PC-9 (cell line): Measurements from ENCODE around the gene TBC1D5. TPM values are rescaled to one million over a fixed set of nuclear protein-coding genes. Genes with fewer than 3 reads are reported as not detected.

ENCODE experiments used
- BruUV-seq: library from RNA; stranded (reverse); fragments of 400-500 nt; replicated peaks from 2 replicates; lab custom pipeline; 2021; lab: Mats Ljungman, UMichigan
- CTCF ChIA-PET: fragments of 300-600 bp; sonication (Branson Sonifier 250); formaldehyde crosslinking; loops from one replicate; lab custom pipeline; 2022; ENCODE audit warnings: antibody characterized with exemption; lab: Charles Lee
- POLR2A ChIA-PET: fragments of 300-600 bp; sonication (Branson Sonifier 250); formaldehyde crosslinking; loops from one replicate; lab custom pipeline; 2022; ENCODE audit warnings: antibody characterized with exemption; ENCODE audit not compliant: unreplicated experiment; lab: Charles Lee
- DNase-seq, 2 experiments: peaks; one replicate each; pipeline versions ENCODE4 v3.0.0 to v3.0.0-alpha.2; 2015 to 2022; ENCODE audit warnings: mixed read lengths in 1 of 2
- H2AFZ ChIP-seq: fragments of 200-600 bp; sonication (generic); 2 replicates; pipeline ENCODE4 v1.8.1; 2017; ENCODE audit warnings: antibody characterized with exemption
- H3F3A ChIP-seq: fragments of 200-600 bp; sonication (generic); 2 replicates; pipeline ENCODE4 v1.8.1; 2017; ENCODE audit warnings: antibody characterized with exemption, mild to moderate bottlenecking, low read depth; ENCODE audit not compliant: insufficient read depth
- H3K27ac ChIP-seq: fragments of 200-600 bp; sonication (generic); 2 replicates; pipeline ENCODE4 v1.6.1; 2016; ENCODE audit warnings: mixed run types
- H3K27me3 ChIP-seq: fragments of 200-600 bp; sonication (generic); 2 replicates; pipeline ENCODE4 v1.6.1; 2016; ENCODE audit warnings: low read depth, mixed run types; ENCODE audit not compliant: insufficient read depth
- H3K36me3 ChIP-seq: fragments of 200-600 bp; sonication (generic); 2 replicates; pipeline ENCODE4 v1.6.1; 2016; ENCODE audit warnings: low read depth, mixed run types
- H3K4me1 ChIP-seq: fragments of 200-600 bp; sonication (generic); replicated peaks from 2 replicates; pipeline ENCODE4 v1.6.1; 2016; ENCODE audit warnings: mixed run types; ENCODE audit not compliant: insufficient read depth
- H3K4me2 ChIP-seq: fragments of 200-600 bp; sonication (generic); 2 replicates; pipeline ENCODE4 v1.6.1; 2017; ENCODE audit warnings: mixed run types
- H3K4me3 ChIP-seq: fragments of 200-600 bp; sonication (generic); 2 replicates; pipeline ENCODE4 v1.6.1; 2016; ENCODE audit warnings: mixed run types
- H3K79me2 ChIP-seq: fragments of 200-600 bp; sonication (generic); 2 replicates; pipeline ENCODE4 v1.6.1; 2017; ENCODE audit warnings: low read depth, mixed run types
- H3K9me2 ChIP-seq: fragments of 200-600 bp; sonication (generic); 2 replicates; pipeline ENCODE4 v1.8.1; 2017; ENCODE audit warnings: mild to moderate bottlenecking; ENCODE audit not compliant: insufficient read depth
- H3K9me3 ChIP-seq: fragments of 200-600 bp; sonication (generic); 2 replicates; pipeline ENCODE4 v1.8.1; 2016; ENCODE audit warnings: low read depth; ENCODE audit not compliant: insufficient read depth
- H4K20me1 ChIP-seq: fragments of 200-600 bp; sonication (generic); 2 replicates; pipeline ENCODE4 v1.8.1; 2017; ENCODE audit not compliant: insufficient read depth
- CTCF ChIP-seq: fragments of 200-600 bp; sonication (generic); conservative IDR thresholded peaks from 2 replicates; pipeline ENCODE4 v1.6.1; 2017; ENCODE audit warnings: mixed run types, antibody characterized with exemption, mild to moderate bottlenecking, moderate library complexity
- EZH2 ChIP-seq: fragments of 200-600 bp; sonication (generic); IDR thresholded peaks from 2 replicates; pipeline ENCODE4 v1.8.0; 2017; ENCODE audit warnings: antibody characterized with exemption, low read depth
- intact Hi-C: fragments of 100-400 bp; cut with micrococcal nuclease; formaldehyde crosslinking; loops from one replicate; pipeline ENCODE4 v1.10.0; 2022; ENCODE audit not compliant: unreplicated experiment
- total RNA-seq: library from RNA; stranded (reverse); gene quantifications from 2 replicates; pipeline ENCODE4 v1.2.3, GENCODE V29; 2021

The TBC1D5 gene
- total RNA-seq, 1 experiment from 2014 or later, result 54.0 TPM

- Histone ChIP-seq H3K4me3 (no peak overlapping the region), H3K27me3 (no peaks in the 10 kb centered on the region), H2AFZ (no peak overlapping the region), H3K4me1 (peaks cover 20% of the 10 kb centered on the region), H3K79me2 (no peaks in the 10 kb centered on the region), H3K36me3 (no peaks in the 10 kb centered on the region), H3K27ac (no peak overlapping the region), H3K9me2 (no peaks in the 10 kb centered on the region), H3K9me3 (no peaks in the 10 kb centered on the region), H4K20me1 (no peaks in the 10 kb centered on the region), H3K4me2 (no peak overlapping the region), H3F3A (peaks cover 15% of the 10 kb centered on the region; the same call in 1 of the 2 replicates)
- TF ChIP-seq CTCF (no peak), EZH2 (no peak)
- DNase-seq, result no peak
- intact Hi-C loops, result no loop called here
- CTCF ChIA-PET, result no interaction called here
- POLR2A ChIA-PET, result no interaction called here
- no TSS peak for BruUV-seq
Observed at GRCh38 chr3:17631609-17632008, 110.8 kb downstream of the TBC1D5 start.

- Histone ChIP-seq H3K9me2 (no peaks in the 10 kb centered on the region), H3K4me3 (no peak overlapping the region), H3K9me3 (no peaks in the 10 kb centered on the region), H3F3A (0 out of 2 replicates have a peak, but pooled peaks cover 6% of the 10 kb centered on the region), H3K27me3 (no peaks in the 10 kb centered on the region), H3K79me2 (no peaks in the 10 kb centered on the region), H3K36me3 (no peaks in the 10 kb centered on the region), H3K4me2 (no peak overlapping the region), H3K4me1 (peaks cover 12% of the 10 kb centered on the region; the same call in 1 of the 2 replicates), H4K20me1 (no peaks in the 10 kb centered on the region), H3K27ac (no peak overlapping the region), H2AFZ (no peak overlapping the region)
- TF ChIP-seq CTCF, result no peak
- no peak for TF ChIP-seq EZH2
- DNase-seq, result no peak
- BruUV-seq, result no TSS peak
- POLR2A ChIA-PET, result no interaction called here
- intact Hi-C loops, result no loop called here
- CTCF ChIA-PET, result no interaction called here
Observed at GRCh38 chr3:17629400-17629799, 113.0 kb downstream of the TBC1D5 start.

GRCh38 chr3:17626395-17626794 lies 116.0 kb downstream of the TBC1D5 start:
- BruUV-seq, result no TSS peak

More at GRCh38 chr3:17626395-17626794, 116.0 kb downstream of the TBC1D5 start:
- Histone ChIP-seq H3K4me2 (no peak overlapping the region), H3K27me3 (no peaks in the 10 kb centered on the region), H3K4me3 (no peak overlapping the region), H3K9me2 (no peaks in the 10 kb centered on the region), H3K27ac (no peak overlapping the region), H3F3A (no peaks in the 10 kb centered on the region), H2AFZ (no peak overlapping the region), H3K9me3 (no peaks in the 10 kb centered on the region), H3K79me2 (no peaks in the 10 kb centered on the region), H4K20me1 (no peaks in the 10 kb centered on the region), H3K36me3 (no peaks in the 10 kb centered on the region), H3K4me1 (no peaks in the 10 kb centered on the region)
- ChIA-PET POLR2A (no interaction called here), CTCF (interaction anchor here (0.6 kb wide), 1 partner anchor 1179 kb away, joined by 4 read pairs; no protein-coding TSS in a partner anchor)
- no peak for DNase-seq
- intact Hi-C loops, result no loop called here
- TF ChIP-seq CTCF (no peak), EZH2 (no peak)
